NT2/D1 (cell line): Measurements from ENCODE around the gene ZCCHC14.
A peak's percentile ranks its signal among the peaks of the same experiment; 100 is the strongest.
"Not testable (repeated sequence)": the region's sequence is repeated elsewhere in the genome, so short reads cannot be mapped to it uniquely, and the experiment has no call there.

ENCODE experiments used
- DNase-seq: peaks from one replicate; pipeline ENCODE4 v3.0.0-alpha.2; 2011; ENCODE audit warnings: low read depth, low spot score
- H3K27me3 ChIP-seq: 2 replicates; pipeline ENCODE4 v1.6.0; 2011; ENCODE audit warnings: mild to moderate bottlenecking; ENCODE audit not compliant: insufficient read length, insufficient read depth
- H3K36me3 ChIP-seq: 2 replicates; pipeline ENCODE4 v1.6.1; 2011; ENCODE audit warnings: mild to moderate bottlenecking, low read length, mixed read lengths; ENCODE audit not compliant: insufficient read depth, insufficient read length
- H3K4me1 ChIP-seq: 2 replicates; pipeline ENCODE4 v1.5.1; 2011; ENCODE audit not compliant: insufficient read depth, insufficient read length
- H3K4me3 ChIP-seq: 2 replicates; pipeline ENCODE4 v1.5.1; 2011; ENCODE audit warnings: low read depth; ENCODE audit not compliant: insufficient read length
- H3K9ac ChIP-seq: 2 replicates; pipeline ENCODE4 v1.6.0; 2011; ENCODE audit warnings: low read depth; ENCODE audit not compliant: insufficient read length
- H3K9me3 ChIP-seq: 2 replicates; pipeline ENCODE4 v1.5.1; 2011; ENCODE audit warnings: mild to moderate bottlenecking, low read length; ENCODE audit not compliant: insufficient read depth
- SUZ12 ChIP-seq: IDR thresholded peaks from 2 replicates; pipeline ENCODE4 v1.6.1; 2011; ENCODE audit not compliant: insufficient read length, insufficient read depth; ENCODE audit errors: extremely low read depth
- YY1 ChIP-seq: IDR thresholded peaks from 2 replicates; pipeline ENCODE4 v1.6.1; 2011; ENCODE audit not compliant: insufficient read length, insufficient read depth
- ZNF274 ChIP-seq: IDR thresholded peaks from 2 replicates; pipeline ENCODE4 v1.6.1; 2011; ENCODE audit warnings: mild to moderate bottlenecking, low read depth, low read length

The ZCCHC14 gene

GRCh38 chr16:87489434-87490045 is 3.3 kb downstream of the ZCCHC14 start:
- Histone ChIP-seq H3K4me1 (peaks cover 14% of the 10 kb centered on the region), H3K9ac (peak overlapping the region; percentile 16), H3K36me3 (peaks cover 20% of the 10 kb centered on the region), H3K4me3 (no peak overlapping the region), H3K9me3 (no peaks in the 10 kb centered on the region), H3K27me3 (no peaks in the 10 kb centered on the region)
- DNase-seq: no peak
- TF ChIP-seq YY1 (no peak), SUZ12 (no peak), ZNF274 (no peak)

- not testable (repeated sequence) for H3K9me3 ChIP-seq, H3K9ac ChIP-seq, DNase-seq, H3K27me3 ChIP-seq, H3K4me3 ChIP-seq
- Histone ChIP-seq H3K36me3 (peaks cover 24% of the 10 kb centered on the region), H3K4me1 (peaks cover 14% of the 10 kb centered on the region)
These were observed 3.9 kb downstream of the ZCCHC14 start for GRCh38 chr16:87488960-87489359.

- H3K27me3 ChIP-seq: no peaks in the 10 kb centered on the region
- DNase-seq: no peak
- peaks cover 10% of the 10 kb centered on the region for H3K4me1 ChIP-seq
These were observed 5.4 kb downstream of the ZCCHC14 start for GRCh38 chr16:87487361-87487924.

GRCh38 chr16:87486713-87487247 is 6.0 kb downstream of the ZCCHC14 start:
- TF ChIP-seq ZNF274 (no peak), SUZ12 (no peak), YY1 (no peak)
- H3K4me3 ChIP-seq: no peak overlapping the region
- H3K9ac ChIP-seq: no peak overlapping the region
- no peaks in the 10 kb centered on the region for H3K9me3 ChIP-seq
- H3K36me3 ChIP-seq: peaks cover 33% of the 10 kb centered on the region
- DNase-seq: no peak
- H3K27me3 ChIP-seq: no peaks in the 10 kb centered on the region
- H3K4me1 ChIP-seq: peaks cover 10% of the 10 kb centered on the region

More at GRCh38 chr16:87487361-87487924, 5.4 kb downstream of the ZCCHC14 start:
- Histone ChIP-seq H3K9me3 (no peaks in the 10 kb centered on the region), H3K36me3 (peaks cover 29% of the 10 kb centered on the region), H3K9ac (no peak overlapping the region), H3K4me3 (no peak overlapping the region)
- TF ChIP-seq YY1: no peak
- no peak for TF ChIP-seq ZNF274
- TF ChIP-seq SUZ12: no peak

GRCh38 chr16:87486282-87486681 is 6.5 kb downstream of the ZCCHC14 start:
- no peaks in the 10 kb centered on the region for H3K27me3 ChIP-seq
- no peaks in the 10 kb centered on the region for H3K9me3 ChIP-seq
- H3K4me3 ChIP-seq: no peak overlapping the region
- TF ChIP-seq YY1 (no peak), ZNF274 (no peak), SUZ12 (no peak)
- no peak overlapping the region for H3K9ac ChIP-seq
- H3K4me1 ChIP-seq: peaks cover 6% of the 10 kb centered on the region
- peaks cover 28% of the 10 kb centered on the region for H3K36me3 ChIP-seq
- no peak for DNase-seq

GRCh38 chr16:87485792-87486191 is 7.0 kb downstream of the ZCCHC14 start:
- not testable (repeated sequence) for H3K4me1 ChIP-seq
- peaks cover 25% of the 10 kb centered on the region for H3K36me3 ChIP-seq

GRCh38 chr16:87484487-87485331 is 8.1 kb downstream of the ZCCHC14 start:
- peaks cover 8% of the 10 kb centered on the region for H3K4me1 ChIP-seq
- DNase-seq: no peak
- H3K36me3 ChIP-seq: peaks cover 23% of the 10 kb centered on the region
- H3K9ac ChIP-seq: no peak overlapping the region
- no peak for TF ChIP-seq YY1
- no peak for TF ChIP-seq SUZ12
- TF ChIP-seq ZNF274: no peak
- H3K9me3 ChIP-seq: no peaks in the 10 kb centered on the region
- H3K27me3 ChIP-seq: no peaks in the 10 kb centered on the region
- H3K4me3 ChIP-seq: no peak overlapping the region

More at GRCh38 chr16:87485792-87486191, 7.0 kb downstream of the ZCCHC14 start:
- DNase-seq, H3K4me3 ChIP-seq, H3K9me3 ChIP-seq, H3K9ac ChIP-seq, H3K27me3 ChIP-seq: not testable (repeated sequence)
